Keratinocyte (primary cell): Measurements from ENCODE around the gene ZC3H12C. TPM values are rescaled to one million over a fixed set of nuclear protein-coding genes. Genes with fewer than 3 reads are reported as not detected.

Experiments
- DNase-seq: peaks from one replicate; pipeline ENCODE4 v3.0.0-alpha.2; 2011; ENCODE audit warnings: low read depth, missing footprints, low spot score
- FAIRE-seq: peaks from 2 replicates; lab custom pipeline; 2011; peaks lifted over from hg19 to GRCh38; lab: Jason Lieb, UNC
- H2AFZ ChIP-seq: 2 replicates; pipeline ENCODE4 v1.6.0; 2012; ENCODE audit warnings: low read length, control low read depth, inconsistent platforms; ENCODE audit not compliant: control insufficient read depth
- H3K27ac ChIP-seq: 2 replicates; pipeline ENCODE4 v1.5.1; 2011; ENCODE audit warnings: low read length; ENCODE audit not compliant: control insufficient read depth, insufficient read depth
- H3K27me3 ChIP-seq: 3 replicates; pipeline ENCODE4 v1.6.0; 2011; ENCODE audit warnings: low read length; ENCODE audit not compliant: control insufficient read depth, insufficient read depth; ENCODE audit errors: extremely low read depth
- H3K36me3 ChIP-seq, 2 experiments: 2 replicates in 1 of 2; 3 replicates in 1 of 2; pipeline ENCODE4 v1.5.1; 2011; ENCODE audit warnings: low read length in 2 of 2, mild to moderate bottlenecking in 1 of 2; ENCODE audit not compliant: control insufficient read depth in 2 of 2, insufficient read depth in 2 of 2; ENCODE audit errors: extremely low read depth in 1 of 2
- H3K4me1 ChIP-seq: 3 replicates; pipeline ENCODE4 v1.5.1; 2011; ENCODE audit warnings: low read length; ENCODE audit not compliant: control insufficient read depth, insufficient read depth; ENCODE audit errors: extremely low read depth
- H3K4me2 ChIP-seq: 3 replicates; pipeline ENCODE4 v1.6.0; 2011; ENCODE audit warnings: low read depth, low read length; ENCODE audit not compliant: control insufficient read depth, insufficient read depth; ENCODE audit errors: extremely low read depth
- H3K4me3 ChIP-seq, 3 experiments: fragments of 200-600 bp in 1 of 3; sonication (generic) in 1 of 3; 2 replicates in 2 of 3; 3 replicates in 1 of 3; pipeline ENCODE4 v1.5.1; 2011 to 2016; ENCODE audit warnings: low read length in 3 of 3, mild to moderate bottlenecking in 3 of 3, control low read depth in 2 of 3, inconsistent platforms in 1 of 3, low read depth in 1 of 3, mixed read lengths in 1 of 3, mixed run types in 1 of 3, moderate library complexity in 1 of 3; ENCODE audit not compliant: control insufficient read depth in 2 of 3, insufficient read depth in 2 of 3; ENCODE audit errors: extremely low read depth in 1 of 3
- H3K79me2 ChIP-seq: 2 replicates; pipeline ENCODE4 v1.6.0; 2012; ENCODE audit warnings: low read length; ENCODE audit not compliant: control insufficient read depth, insufficient read depth
- H3K9ac ChIP-seq: 3 replicates; pipeline ENCODE4 v1.6.0; 2011; ENCODE audit warnings: low read length; ENCODE audit not compliant: control insufficient read depth, insufficient read depth; ENCODE audit errors: extremely low read depth
- H3K9me1 ChIP-seq: 3 replicates; pipeline ENCODE4 v1.6.0; 2011; ENCODE audit warnings: low read length; ENCODE audit not compliant: control insufficient read depth, insufficient read depth; ENCODE audit errors: extremely low read depth
- H3K9me3 ChIP-seq: 2 replicates; pipeline ENCODE4 v1.5.1; 2012; ENCODE audit warnings: low read depth, low read length; ENCODE audit not compliant: control insufficient read depth
- H4K20me1 ChIP-seq: 3 replicates; pipeline ENCODE4 v1.6.0; 2011; ENCODE audit warnings: low read length; ENCODE audit not compliant: control insufficient read depth, insufficient read depth; ENCODE audit errors: extremely low read depth
- CTCF ChIP-seq, 3 experiments: IDR thresholded peaks in 1 of 3; conservative IDR thresholded peaks in 1 of 3; optimal IDR thresholded peaks in 1 of 3; 2 replicates in 2 of 3; 3 replicates in 1 of 3; pipeline versions ENCODE3 to v1.5.1; 2011; ENCODE audit warnings: low read length in 3 of 3, mild to moderate bottlenecking in 3 of 3, moderate library complexity in 2 of 3, control low read depth in 1 of 3, inconsistent platforms in 1 of 3; ENCODE audit not compliant: insufficient read depth in 2 of 3; ENCODE audit errors: extremely low read depth in 1 of 3
- EZH2 ChIP-seq: IDR thresholded peaks from one replicate; pipeline ENCODE4 v1.6.1; 2012; ENCODE audit warnings: inconsistent platforms, mild to moderate bottlenecking, low read length, moderate library complexity
- dilution Hi-C: fragments of 300-500 bp; cut with MboI; formaldehyde crosslinking; loops from one replicate; pipeline ENCODE4 v1.7.0; 2020; ENCODE audit warnings: low sequenced_read_pairs; ENCODE audit not compliant: extremely low pct_ligation_motif_present
- polyA plus RNA-seq, 5 experiments: library from polyadenylated mRNA; depleted of rRNA in 3 of 5; stranded (reverse) in 3 of 5; stranded (forward) in 1 of 5; unstranded in 1 of 5; fragments of >200 nt; gene quantifications; 1 replicate in 1 of 5; 2 replicates in 3 of 5; 3 replicates in 1 of 5; pipeline versions ENCODE4 v1.2.1 to v1.2.3, GENCODE V29; 2011 to 2012; ENCODE audit warnings: missing spikeins in 2 of 5, low read depth in 1 of 5, low replicate concordance in 1 of 5

ZC3H12C gene
- polyA plus RNA-seq, 1 donor (not counting 4 experiments of a cell fraction or from before 2014, with no cell fraction given), result 13.9 TPM

GRCh38 chr11:110076371-110076965 is 16.7 kb upstream of the ZC3H12C start:
- Histone ChIP-seq H3K9ac (peak overlapping the region; percentile 62), H3K36me3 (no peaks in the 10 kb centered on the region), H3K27me3 (no peaks in the 10 kb centered on the region), H2AFZ (no peak overlapping the region), H3K4me1 (peaks cover 37% of the 10 kb centered on the region), H4K20me1 (no peaks in the 10 kb centered on the region), H3K9me3 (peaks cover 2% of the 10 kb centered on the region), H3K4me3 (no peak overlapping the region), H3K79me2 (no peaks in the 10 kb centered on the region), H3K4me2 (peak overlapping the region; percentile 40), H3K9me1 (no peaks in the 10 kb centered on the region), H3K27ac (peak overlapping the region; percentile 87)
- DNase-seq, result no peak
- peak; percentile 95 for FAIRE-seq
- TF ChIP-seq CTCF (optimal IDR thresholded peaks at IDR 0.05 in 1 of 3, IDR thresholded peaks at IDR 0.05 in 1 of 3, conservative IDR thresholded peaks at IDR 0.05 in 1 of 3; ENCODE audit: extremely low read depth in 1 of 3, insufficient read depth in 2 of 3, low read length in 3 of 3) (no peak), EZH2 (no peak)
- dilution Hi-C loops, result no loop called here

DNA sequence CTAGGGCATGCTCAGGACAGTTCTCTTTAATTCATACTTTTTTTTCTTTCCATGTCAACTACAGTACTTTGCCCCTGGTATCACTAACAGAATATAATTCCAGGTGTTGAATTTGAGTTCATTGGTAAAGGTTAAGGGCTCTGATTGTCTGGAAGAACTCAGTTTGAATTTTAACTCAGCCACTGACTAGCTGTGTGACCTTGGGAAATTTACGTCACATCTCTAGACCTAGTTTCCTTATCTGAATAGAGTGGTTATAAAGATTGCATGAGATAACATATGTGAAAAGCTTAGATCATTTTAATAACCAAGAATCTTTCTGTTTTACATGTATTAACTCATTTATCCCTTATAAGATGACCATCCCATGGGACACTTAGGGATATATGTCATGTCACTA is 15.8 kb upstream of the ZC3H12C start:
- Histone ChIP-seq H3K4me3 (no peak overlapping the region), H3K9me3 (peaks cover 2% of the 10 kb centered on the region), H3K9ac (peak overlapping the region; percentile 54), H3K4me2 (peak overlapping the region; percentile 40), H3K36me3 (no peaks in the 10 kb centered on the region), H3K27me3 (no peaks in the 10 kb centered on the region), H3K27ac (peak overlapping the region; percentile 87), H3K4me1 (peaks cover 42% of the 10 kb centered on the region), H2AFZ (no peak overlapping the region), H4K20me1 (no peaks in the 10 kb centered on the region), H3K9me1 (no peaks in the 10 kb centered on the region), H3K79me2 (no peaks in the 10 kb centered on the region)
- dilution Hi-C loops, result no loop called here
- TF ChIP-seq EZH2 (no peak), CTCF (optimal IDR thresholded peaks at IDR 0.05 in 1 of 3, IDR thresholded peaks at IDR 0.05 in 1 of 3, conservative IDR thresholded peaks at IDR 0.05 in 1 of 3; ENCODE audit: extremely low read depth in 1 of 3, insufficient read depth in 2 of 3, low read length in 3 of 3) (no peak)
- DNase-seq (no peak), FAIRE-seq (no peak)
